HepG2 (cell line): ENCODE measurements around the gene MBLAC1. TPM values are rescaled to one million over a fixed set of nuclear protein-coding genes. Genes with fewer than 3 reads are reported as not detected.
A peak's percentile ranks its signal among the peaks of the same experiment; 100 is the strongest.

Experiments
- AKAP8 ChIP-seq: sonication (generic); formaldehyde crosslinking; IDR thresholded peaks from 2 replicates; pipeline ENCODE4 v1.5.1; 2020; ENCODE audit warnings: mild to moderate bottlenecking, missing genetic modification reagents
- CENPBD1 ChIP-seq: sonication (generic); formaldehyde crosslinking; IDR thresholded peaks from 2 replicates; pipeline ENCODE4 v1.8.0; 2022; ENCODE audit warnings: missing genetic modification reagents, low read depth, mild to moderate bottlenecking, borderline replicate concordance
- ETV5 ChIP-seq: IDR thresholded peaks from 2 replicates; pipeline ENCODE4 v1.6.1; 2018; ENCODE audit warnings: missing biosample characterization, missing genetic modification reagents, inconsistent platforms, borderline replicate concordance
- FOXK1 ChIP-seq: sonication (generic); formaldehyde crosslinking; IDR thresholded peaks from 2 replicates; pipeline ENCODE4 v1.4.0; 2020; ENCODE audit warnings: low read depth, missing genetic modification reagents, borderline replicate concordance
- FOXP1 ChIP-seq, 2 experiments: fragments of 450-650 bp in 1 of 2; IDR thresholded peaks; 2 replicates each; pipeline ENCODE4 v1.6.1; 2017 to 2018; ENCODE audit warnings: antibody characterized with exemption in 1 of 2
- NFYC ChIP-seq: IDR thresholded peaks from 2 replicates; pipeline ENCODE4 v1.6.1; 2016; ENCODE audit warnings: missing genetic modification reagents, missing compliant biosample characterization
- PHB2 ChIP-seq: fragments of 450-650 bp; IDR thresholded peaks from 2 replicates; pipeline ENCODE4 v1.6.1; 2018; ENCODE audit not compliant: partially characterized antibody
- PHF21A ChIP-seq: sonication (generic); formaldehyde crosslinking; IDR thresholded peaks from 2 replicates; pipeline ENCODE4 v1.5.0; 2020; ENCODE audit warnings: mild to moderate bottlenecking, missing genetic modification reagents
- POGK ChIP-seq: sonication (generic); formaldehyde crosslinking; conservative IDR thresholded peaks from 2 replicates; pipeline ENCODE4 v1.8.0; 2022; ENCODE audit warnings: mild to moderate bottlenecking, moderate library complexity, missing genetic modification reagents
- TEF ChIP-seq: sonication (generic); formaldehyde crosslinking; IDR thresholded peaks from 2 replicates; pipeline ENCODE4 v1.5.0; 2020; ENCODE audit warnings: missing genetic modification reagents
- XBP1 ChIP-seq: sonication (generic); formaldehyde crosslinking; IDR thresholded peaks from 2 replicates; pipeline ENCODE4 v1.5.0; 2020; ENCODE audit warnings: missing genetic modification reagents
- ZBTB26 ChIP-seq: IDR thresholded peaks from 2 replicates; pipeline ENCODE4 v1.6.1; 2016; ENCODE audit warnings: missing compliant biosample characterization, missing genetic modification reagents, borderline replicate concordance
- ZNF101 ChIP-seq: sonication (generic); formaldehyde crosslinking; IDR thresholded peaks from 2 replicates; pipeline ENCODE4 v1.4.0; 2020; ENCODE audit warnings: mild to moderate bottlenecking, low read depth, missing genetic modification reagents, borderline replicate concordance
- ZNF333 ChIP-seq: sonication (generic); formaldehyde crosslinking; IDR thresholded peaks from 2 replicates; pipeline ENCODE4 v1.4.0; 2020; ENCODE audit warnings: mild to moderate bottlenecking, missing genetic modification reagents, borderline replicate concordance
- ZNF382 ChIP-seq: sonication (generic); formaldehyde crosslinking; IDR thresholded peaks from 2 replicates; pipeline ENCODE4 v1.5.0; 2020; ENCODE audit warnings: missing genetic modification reagents, mild to moderate bottlenecking, borderline replicate concordance
- ZNF773 ChIP-seq: sonication (generic); formaldehyde crosslinking; IDR thresholded peaks from 2 replicates; pipeline ENCODE4 v1.4.0; 2020; ENCODE audit warnings: missing genetic modification reagents, borderline replicate concordance
- polyA plus RNA-seq, 8 experiments: library from polyadenylated mRNA; depleted of rRNA in 3 of 8; stranded (reverse) in 7 of 8; unstranded in 1 of 8; fragments of >200 nt; fragmentation: Illumina TruSeq in 4 of 8; extraction: Trizol in 4 of 8; gene quantifications; 2 replicates each; pipeline versions ENCODE4 v1.2.1 to v1.2.3, GENCODE V29; 2011 to 2016; ENCODE audit warnings: low read depth in 4 of 8, missing spikeins in 1 of 8, mixed read lengths in 1 of 8; ENCODE audit not compliant: insufficient read depth in 1 of 8
- total RNA-seq, 5 experiments: library from RNA; depleted of rRNA; stranded (reverse); fragments of >200 nt; fragmentation: Illumina TruSeq; extraction: Trizol; gene quantifications; 2 replicates each; pipeline ENCODE4 v1.2.3, GENCODE V29; 2016; ENCODE audit warnings: low read depth in 1 of 5
- TF ChIP-seq, protein P1 (sequence below): sonication (generic); IDR thresholded peaks from 2 replicates; pipeline ENCODE4 v1.6.1; 2016; ENCODE audit warnings: low read depth, borderline replicate concordance
- TF ChIP-seq, protein P2 (sequence below): sonication (generic); formaldehyde crosslinking; IDR thresholded peaks from 2 replicates; pipeline ENCODE4 v1.5.0; 2020; ENCODE audit warnings: missing genetic modification reagents, mild to moderate bottlenecking, borderline replicate concordance
- TF ChIP-seq, protein P3 (sequence below): sonication (generic); formaldehyde crosslinking; IDR thresholded peaks from 2 replicates; pipeline ENCODE4 v1.8.0; 2022; ENCODE audit warnings: missing genetic modification reagents, mild to moderate bottlenecking, borderline replicate concordance
- TF ChIP-seq, protein P4 (sequence below): sonication (generic); formaldehyde crosslinking; IDR thresholded peaks from 2 replicates; pipeline ENCODE4 v1.8.1; 2023; ENCODE audit warnings: missing genetic modification reagents, mild to moderate bottlenecking, borderline replicate concordance

Gene MBLAC1
- total and polyA plus RNA-seq, 2 of the 13 experiments (the other 11 are each of a cell fraction or from before 2014, with no cell fraction given) = 0.79 to 2.1 TPM

DNA sequence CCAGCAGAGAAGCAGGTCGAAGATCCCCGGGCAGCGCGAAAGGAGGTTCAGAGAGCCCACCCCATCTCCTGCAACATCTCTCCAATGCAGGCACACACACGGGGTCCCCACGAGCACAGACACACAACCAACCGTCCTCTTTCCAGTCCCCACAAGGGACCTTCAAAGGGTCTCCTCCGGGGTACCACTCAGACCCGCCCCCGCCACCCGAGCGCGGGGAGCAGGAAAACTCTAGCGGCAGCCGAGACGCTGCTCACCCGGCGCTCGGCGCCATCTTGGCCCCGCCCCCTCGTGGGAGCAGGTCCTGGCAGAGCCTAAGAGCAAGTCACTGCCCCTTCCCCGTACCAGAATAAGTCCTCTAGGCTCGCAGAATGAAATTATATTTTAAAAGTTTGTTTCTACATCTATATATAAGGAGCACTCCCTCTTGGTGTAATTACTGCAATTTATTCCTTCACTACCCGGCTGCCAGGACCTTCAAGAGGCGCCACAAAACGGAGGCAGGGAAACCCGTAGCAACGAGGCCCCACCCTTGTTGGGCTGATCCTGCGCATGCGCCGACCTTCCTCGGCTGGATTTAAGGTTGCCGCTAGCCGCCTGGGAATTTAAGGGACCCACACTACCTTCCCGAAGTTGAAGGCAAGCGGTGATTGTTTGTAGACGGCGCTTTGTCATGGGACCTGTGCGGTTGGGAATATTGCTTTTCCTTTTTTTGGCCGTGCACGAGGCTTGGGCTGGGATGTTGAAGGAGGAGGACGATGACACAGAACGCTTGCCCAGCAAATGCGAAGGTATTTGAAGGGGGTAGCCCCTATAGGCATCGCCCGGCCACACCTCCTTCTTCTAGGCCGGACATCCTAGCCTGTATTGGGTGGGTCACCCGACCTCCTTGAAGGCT, 7.4 kb upstream of the MBLAC1 start, which contains the start of the genes CNPY4 and TAF6 (continued):
- TF ChIP-seq PHF21A (CRISPR knock-in tag) (0 out of 2 replicates have a peak, but pooled peaks have one; percentile 42), ETV5 (no peak), NFYC (peak; percentile 22; the same call in 1 of the 2 replicates), ZNF773 (CRISPR knock-in tag) (peak; percentile 63; the same call in 1 of the 2 replicates), ZNF333 (CRISPR knock-in tag) (no peak), CENPBD1 (no peak), PHB2 (no peak), POGK (CRISPR knock-in tag) (0 out of 2 replicates have a peak, but pooled peaks have one; percentile 2), AKAP8 (CRISPR knock-in tag) (0 out of 2 replicates have a peak, but pooled peaks have one; percentile 61), FOXK1 (CRISPR knock-in tag) (no peak), TEF (CRISPR knock-in tag) (peak; percentile 67; the same call in 1 of the 2 replicates), ZNF382 (CRISPR knock-in tag) (no peak), XBP1 (CRISPR knock-in tag) (0 out of 2 replicates have a peak, but pooled peaks have one; percentile 34), FOXP1 (IDR thresholded peaks at IDR 0.05) (no peak), FOXP1 (CRISPR knock-in tag; IDR thresholded peaks at IDR 0.05) (no peak), ZBTB26 (CRISPR knock-in tag) (peak; percentile 68; the same call in 1 of the 2 replicates), ZNF101 (no peak)
- TF ChIP-seq, protein P1, sequence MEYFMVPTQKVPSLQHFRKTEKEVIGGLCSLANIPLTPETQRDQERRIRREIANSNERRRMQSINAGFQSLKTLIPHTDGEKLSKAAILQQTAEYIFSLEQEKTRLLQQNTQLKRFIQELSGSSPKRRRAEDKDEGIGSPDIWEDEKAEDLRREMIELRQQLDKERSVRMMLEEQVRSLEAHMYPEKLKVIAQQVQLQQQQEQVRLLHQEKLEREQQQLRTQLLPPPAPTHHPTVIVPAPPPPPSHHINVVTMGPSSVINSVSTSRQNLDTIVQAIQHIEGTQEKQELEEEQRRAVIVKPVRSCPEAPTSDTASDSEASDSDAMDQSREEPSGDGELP = no peak
- TF ChIP-seq, protein P2, sequence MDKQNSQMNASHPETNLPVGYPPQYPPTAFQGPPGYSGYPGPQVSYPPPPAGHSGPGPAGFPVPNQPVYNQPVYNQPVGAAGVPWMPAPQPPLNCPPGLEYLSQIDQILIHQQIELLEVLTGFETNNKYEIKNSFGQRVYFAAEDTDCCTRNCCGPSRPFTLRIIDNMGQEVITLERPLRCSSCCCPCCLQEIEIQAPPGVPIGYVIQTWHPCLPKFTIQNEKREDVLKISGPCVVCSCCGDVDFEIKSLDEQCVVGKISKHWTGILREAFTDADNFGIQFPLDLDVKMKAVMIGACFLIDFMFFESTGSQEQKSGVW (CRISPR knock-in tag) = no peak
- TF ChIP-seq, protein P3, sequence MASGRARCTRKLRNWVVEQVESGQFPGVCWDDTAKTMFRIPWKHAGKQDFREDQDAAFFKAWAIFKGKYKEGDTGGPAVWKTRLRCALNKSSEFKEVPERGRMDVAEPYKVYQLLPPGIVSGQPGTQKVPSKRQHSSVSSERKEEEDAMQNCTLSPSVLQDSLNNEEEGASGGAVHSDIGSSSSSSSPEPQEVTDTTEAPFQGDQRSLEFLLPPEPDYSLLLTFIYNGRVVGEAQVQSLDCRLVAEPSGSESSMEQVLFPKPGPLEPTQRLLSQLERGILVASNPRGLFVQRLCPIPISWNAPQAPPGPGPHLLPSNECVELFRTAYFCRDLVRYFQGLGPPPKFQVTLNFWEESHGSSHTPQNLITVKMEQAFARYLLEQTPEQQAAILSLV (CRISPR knock-in tag) = peak; percentile 34; the same call in 1 of the 2 replicates
- TF ChIP-seq, protein P4, sequence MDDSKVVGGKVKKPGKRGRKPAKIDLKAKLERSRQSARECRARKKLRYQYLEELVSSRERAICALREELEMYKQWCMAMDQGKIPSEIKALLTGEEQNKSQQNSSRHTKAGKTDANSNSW = no peak; the same call in 1 of the 2 replicates
